OCI-LY3 (cell line): ENCODE results near the gene DCUN1D3.

ENCODE experiments used
- CTCF ChIP-seq: fragments of 200-600, 300-600 bp; sonication (generic); IDR thresholded peaks from 2 replicates; pipeline ENCODE4 v1.5.1; 2014; ENCODE audit warnings: antibody characterized with exemption, low read length, low read depth
- EZH2phosphoT487 ChIP-seq: fragments of 200-600 bp; shearing (Covaris generic); IDR thresholded peaks from 2 replicates; pipeline ENCODE4 v1.6.1; 2018; ENCODE audit warnings: antibody characterized with exemption, mixed run types, low read depth

DNA sequence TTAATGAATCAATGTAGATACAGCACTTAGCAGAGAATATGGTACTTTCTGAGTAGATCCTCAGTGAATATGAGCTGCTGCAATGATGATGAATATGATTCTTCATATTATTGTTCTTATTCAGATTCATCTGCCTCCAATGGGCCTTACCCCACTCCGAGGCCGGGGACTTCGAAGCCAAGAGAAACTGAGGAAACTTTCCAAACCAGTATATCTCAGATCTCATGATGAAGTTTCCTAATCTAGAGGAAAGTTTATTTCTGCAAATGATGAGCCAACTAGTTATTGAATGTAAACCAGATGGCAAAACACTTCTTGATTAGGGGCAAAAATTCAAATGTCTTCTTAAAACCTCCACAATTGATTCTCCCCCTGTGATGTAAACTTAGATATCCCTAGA lies 23.7 kb upstream of the DCUN1D3 start:
- no peak for TF ChIP-seq CTCF
- no peak for TF ChIP-seq EZH2phosphoT487
